ENCODE measurements around the gene ACTRT2. TPM values are rescaled to one million over a fixed set of nuclear protein-coding genes. Genes with fewer than 3 reads are reported as not detected.

Gene ACTRT2
- total and polyA plus RNA-seq, 2 donors (not counting 3 experiments of a cell fraction or from before 2014, with no cell fraction given), result not detected

DNA sequence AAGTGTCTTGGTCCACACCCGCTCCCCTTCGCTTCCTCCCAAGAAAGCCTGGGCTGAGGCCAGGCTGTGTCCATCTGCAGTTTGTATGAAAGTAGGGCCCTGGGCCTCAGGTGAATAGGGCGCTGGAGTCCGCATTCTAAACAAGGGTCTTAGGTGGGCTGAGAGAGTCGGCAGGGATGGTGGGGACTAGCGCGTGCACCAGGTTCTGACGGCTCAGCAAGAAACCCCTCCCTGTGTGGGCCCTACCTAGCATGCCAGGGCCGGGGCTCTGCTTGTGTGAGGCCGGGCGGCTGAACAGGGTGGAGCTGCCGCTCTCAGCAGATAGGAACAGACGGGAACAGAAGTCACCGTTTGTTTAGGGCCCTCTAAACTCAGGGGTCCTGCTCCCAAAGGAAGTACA, 1.7 kb downstream of the ACTRT2 start:
- Histone ChIP-seq H3K27ac (ENCODE audit: insufficient read depth, low read depth, low read length) (no peak overlapping the region), H3K4me2 (ENCODE audit: insufficient read depth, low read length) (no peak overlapping the region), H4K20me1 (replicated peaks; ENCODE audit: control insufficient read depth, extremely low read depth, insufficient read depth, low read length) (no peaks in the 10 kb centered on the region), H3K9me3 (replicated peaks; ENCODE audit: control insufficient read depth, insufficient read depth, low read length) (peaks cover 2% of the 10 kb centered on the region), H3K9me1 (replicated peaks; ENCODE audit: control insufficient read depth, extremely low read depth, insufficient read depth, low read length) (no peaks in the 10 kb centered on the region), H3K4me3 (replicated peaks in 1 of 3; ENCODE audit: insufficient read depth in 1 of 3, low read depth in 1 of 3, low read length in 3 of 3) (no peak overlapping the region), H3K4me1 (ENCODE audit: control insufficient read depth, extremely low read depth, insufficient read depth, low read length) (no peaks in the 10 kb centered on the region), H3K27me3 (ENCODE audit: control insufficient read depth in 2 of 2, insufficient read depth in 2 of 2, low read length in 2 of 2) (no peaks in the 10 kb centered on the region), H3K9ac (replicated peaks; ENCODE audit: extremely low read depth, insufficient read depth, low read length) (no peak overlapping the region), H3K79me2 (ENCODE audit: control insufficient read depth, insufficient read depth, low read length) (no peaks in the 10 kb centered on the region), H2AFZ (ENCODE audit: low read depth, low read length) (no peak overlapping the region), H3K36me3 (ENCODE audit: control insufficient read depth in 2 of 2, extremely low read depth in 1 of 2, insufficient read depth in 2 of 2, low read length in 2 of 2) (no peaks in the 10 kb centered on the region)
- TF ChIP-seq FOS (IDR thresholded peaks at IDR 0.05; ENCODE audit: borderline replicate concordance, insufficient read depth, low read length) (no peak), CTCF (IDR thresholded peaks at IDR 0.05; ENCODE audit: extremely low read depth in 1 of 2, insufficient read depth in 1 of 2, low read depth in 1 of 2, low read length in 2 of 2) (no peak), POLR2AphosphoS5 (IDR thresholded peaks at IDR 0.05; ENCODE audit: insufficient read depth, low read depth, low read length) (no peak), EZH2 (IDR thresholded peaks at IDR 0.05; ENCODE audit: borderline replicate concordance, low read depth, low read length, severe bottlenecking) (no peak), POLR2A (IDR thresholded peaks at IDR 0.05; ENCODE audit: low read depth, low read length) (no peak), MYC (IDR thresholded peaks at IDR 0.05; ENCODE audit: low read depth, low read length) (no peak), JUN (IDR thresholded peaks at IDR 0.05; ENCODE audit: borderline replicate concordance, insufficient read depth, insufficient read length, low read depth) (no peak), GATA2 (IDR thresholded peaks at IDR 0.05; ENCODE audit: insufficient read depth, insufficient read length, low read depth, low read length) (no peak)
- TF ChIP-seq, protein P1, sequence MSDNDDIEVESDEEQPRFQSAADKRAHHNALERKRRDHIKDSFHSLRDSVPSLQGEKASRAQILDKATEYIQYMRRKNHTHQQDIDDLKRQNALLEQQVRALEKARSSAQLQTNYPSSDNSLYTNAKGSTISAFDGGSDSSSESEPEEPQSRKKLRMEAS (IDR thresholded peaks at IDR 0.05; ENCODE audit: insufficient read depth, insufficient read length), result no peak
- dilution Hi-C loops (cut with MboI; ENCODE audit: extremely low pct_ligation_motif_present, low sequenced_read_pairs), result no loop called here
- CTCF ChIA-PET, result no interaction called here
- FAIRE-seq (no peak), DNase-seq (ENCODE audit: low read depth, low spot score) (no peak)
- BruUV-seq (replicated peaks), result no TSS peak
- POLR2A ChIA-PET, result no interaction called here
- intact Hi-C loops (cut with micrococcal nuclease), result no loop called here

Measured in endothelial cell of umbilical vein (primary cell).